NCI-H774 (cell line): ENCODE measurements around the gene RNU5B-1.
"Not testable (repeated sequence)": the region's sequence is repeated elsewhere in the genome, so short reads cannot be mapped to it uniquely, and the experiment has no call there.

ENCODE experiments used
- DNase-seq: peaks from one replicate; lab custom pipeline; 2025; lab: John Stamatoyannopoulos, UW

Gene RNU5B-1

GRCh38 chr15:65344214-65344913 lies 39.9 kb downstream of the RNU5B-1 start:
- no peak for DNase-seq

- no peak for DNase-seq
Measured at GRCh38 chr15:65344914-65345275, 40.4 kb downstream of the RNU5B-1 start.

- no peak for DNase-seq
Measured at GRCh38 chr15:65346856-65347598, 42.5 kb downstream of the RNU5B-1 start.

- not testable (repeated sequence) for DNase-seq
Measured at GRCh38 chr15:65347756-65348155, 43.3 kb downstream of the RNU5B-1 start.

GRCh38 chr15:65349338-65349737 lies 44.9 kb downstream of the RNU5B-1 start:
- no peak for DNase-seq

GRCh38 chr15:65351972-65352371 lies 47.5 kb downstream of the RNU5B-1 start:
- DNase-seq, result not testable (repeated sequence)
